Keratinocyte (primary cell): ENCODE data around the gene CTU1. TPM values are rescaled to one million over a fixed set of nuclear protein-coding genes. Genes with fewer than 3 reads are reported as not detected.

ENCODE experiments used
- DNase-seq: peaks from one replicate; pipeline ENCODE4 v3.0.0-alpha.2; 2011; ENCODE audit warnings: low read depth, missing footprints, low spot score
- FAIRE-seq: peaks from 2 replicates; lab custom pipeline; 2011; peaks lifted over from hg19 to GRCh38; lab: Jason Lieb, UNC
- H2AFZ ChIP-seq: 2 replicates; pipeline ENCODE4 v1.6.0; 2012; ENCODE audit warnings: low read length, control low read depth, inconsistent platforms; ENCODE audit not compliant: control insufficient read depth
- H3K27ac ChIP-seq: 2 replicates; pipeline ENCODE4 v1.5.1; 2011; ENCODE audit warnings: low read length; ENCODE audit not compliant: control insufficient read depth, insufficient read depth
- H3K27me3 ChIP-seq: 3 replicates; pipeline ENCODE4 v1.6.0; 2011; ENCODE audit warnings: low read length; ENCODE audit not compliant: control insufficient read depth, insufficient read depth; ENCODE audit errors: extremely low read depth
- H3K36me3 ChIP-seq, 2 experiments: 2 replicates in 1 of 2; 3 replicates in 1 of 2; pipeline ENCODE4 v1.5.1; 2011; ENCODE audit warnings: low read length in 2 of 2, mild to moderate bottlenecking in 1 of 2; ENCODE audit not compliant: control insufficient read depth in 2 of 2, insufficient read depth in 2 of 2; ENCODE audit errors: extremely low read depth in 1 of 2
- H3K4me1 ChIP-seq: 3 replicates; pipeline ENCODE4 v1.5.1; 2011; ENCODE audit warnings: low read length; ENCODE audit not compliant: control insufficient read depth, insufficient read depth; ENCODE audit errors: extremely low read depth
- H3K4me2 ChIP-seq: 3 replicates; pipeline ENCODE4 v1.6.0; 2011; ENCODE audit warnings: low read depth, low read length; ENCODE audit not compliant: control insufficient read depth, insufficient read depth; ENCODE audit errors: extremely low read depth
- H3K4me3 ChIP-seq, 3 experiments: fragments of 200-600 bp in 1 of 3; sonication (generic) in 1 of 3; 2 replicates in 2 of 3; 3 replicates in 1 of 3; pipeline ENCODE4 v1.5.1; 2011 to 2016; ENCODE audit warnings: low read length in 3 of 3, mild to moderate bottlenecking in 3 of 3, control low read depth in 2 of 3, inconsistent platforms in 1 of 3, low read depth in 1 of 3, mixed read lengths in 1 of 3, mixed run types in 1 of 3, moderate library complexity in 1 of 3; ENCODE audit not compliant: control insufficient read depth in 2 of 3, insufficient read depth in 2 of 3; ENCODE audit errors: extremely low read depth in 1 of 3
- H3K79me2 ChIP-seq: 2 replicates; pipeline ENCODE4 v1.6.0; 2012; ENCODE audit warnings: low read length; ENCODE audit not compliant: control insufficient read depth, insufficient read depth
- H3K9ac ChIP-seq: 3 replicates; pipeline ENCODE4 v1.6.0; 2011; ENCODE audit warnings: low read length; ENCODE audit not compliant: control insufficient read depth, insufficient read depth; ENCODE audit errors: extremely low read depth
- H3K9me1 ChIP-seq: 3 replicates; pipeline ENCODE4 v1.6.0; 2011; ENCODE audit warnings: low read length; ENCODE audit not compliant: control insufficient read depth, insufficient read depth; ENCODE audit errors: extremely low read depth
- H3K9me3 ChIP-seq: 2 replicates; pipeline ENCODE4 v1.5.1; 2012; ENCODE audit warnings: low read depth, low read length; ENCODE audit not compliant: control insufficient read depth
- H4K20me1 ChIP-seq: 3 replicates; pipeline ENCODE4 v1.6.0; 2011; ENCODE audit warnings: low read length; ENCODE audit not compliant: control insufficient read depth, insufficient read depth; ENCODE audit errors: extremely low read depth
- EZH2 ChIP-seq: IDR thresholded peaks from one replicate; pipeline ENCODE4 v1.6.1; 2012; ENCODE audit warnings: inconsistent platforms, mild to moderate bottlenecking, low read length, moderate library complexity
- dilution Hi-C: fragments of 300-500 bp; cut with MboI; formaldehyde crosslinking; loops from one replicate; pipeline ENCODE4 v1.7.0; 2020; ENCODE audit warnings: low sequenced_read_pairs; ENCODE audit not compliant: extremely low pct_ligation_motif_present
- polyA plus RNA-seq, 5 experiments: library from polyadenylated mRNA; depleted of rRNA in 3 of 5; stranded (reverse) in 3 of 5; stranded (forward) in 1 of 5; unstranded in 1 of 5; fragments of >200 nt; gene quantifications; 1 replicate in 1 of 5; 2 replicates in 3 of 5; 3 replicates in 1 of 5; pipeline versions ENCODE4 v1.2.1 to v1.2.3, GENCODE V29; 2011 to 2012; ENCODE audit warnings: missing spikeins in 2 of 5, low read depth in 1 of 5, low replicate concordance in 1 of 5
- TF ChIP-seq, protein P1 (sequence below), 3 experiments: IDR thresholded peaks in 1 of 3; conservative IDR thresholded peaks in 1 of 3; optimal IDR thresholded peaks in 1 of 3; 2 replicates in 2 of 3; 3 replicates in 1 of 3; pipeline versions ENCODE3 to v1.5.1; 2011; ENCODE audit warnings: low read length in 3 of 3, mild to moderate bottlenecking in 3 of 3, moderate library complexity in 2 of 3, control low read depth in 1 of 3, inconsistent platforms in 1 of 3; ENCODE audit not compliant: insufficient read depth in 2 of 3; ENCODE audit errors: extremely low read depth in 1 of 3

Gene CTU1
- polyA plus RNA-seq, 1 donor (not counting 4 experiments of a cell fraction or from before 2014, with no cell fraction given): 1.9 TPM

DNA sequence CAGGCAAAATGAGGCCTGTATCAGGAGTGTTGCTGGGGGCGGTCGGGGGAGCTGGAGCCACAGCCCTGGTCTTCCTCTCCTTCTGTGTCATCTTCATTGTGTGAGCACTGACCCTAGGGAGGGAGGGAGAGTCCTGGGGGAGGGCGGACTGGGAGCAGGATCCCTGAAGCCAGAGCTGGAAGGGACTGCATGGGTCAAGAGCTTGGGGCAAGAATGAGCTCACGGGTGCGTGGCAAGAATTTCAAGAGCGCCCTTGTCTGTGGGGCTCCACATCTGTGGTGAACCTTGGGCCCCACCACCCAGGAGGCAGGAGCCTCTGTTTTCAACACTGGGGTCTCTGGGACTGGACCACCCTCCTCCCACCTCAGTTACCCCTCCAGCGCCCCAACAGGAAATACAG lies 38.5 kb upstream of the CTU1 start:
- Histone ChIP-seq H3K4me1 (no peaks in the 10 kb centered on the region), H3K9me3 (no peaks in the 10 kb centered on the region), H3K27ac (no peak overlapping the region), H3K79me2 (no peaks in the 10 kb centered on the region), H3K4me2 (no peak overlapping the region), H3K36me3 (no peaks in the 10 kb centered on the region), H4K20me1 (no peaks in the 10 kb centered on the region), H3K27me3 (no peaks in the 10 kb centered on the region), H2AFZ (no peak overlapping the region), H3K4me3 (no peak overlapping the region), H3K9me1 (no peaks in the 10 kb centered on the region), H3K9ac (no peak overlapping the region)
- no peak for TF ChIP-seq EZH2
- TF ChIP-seq, protein P1, sequence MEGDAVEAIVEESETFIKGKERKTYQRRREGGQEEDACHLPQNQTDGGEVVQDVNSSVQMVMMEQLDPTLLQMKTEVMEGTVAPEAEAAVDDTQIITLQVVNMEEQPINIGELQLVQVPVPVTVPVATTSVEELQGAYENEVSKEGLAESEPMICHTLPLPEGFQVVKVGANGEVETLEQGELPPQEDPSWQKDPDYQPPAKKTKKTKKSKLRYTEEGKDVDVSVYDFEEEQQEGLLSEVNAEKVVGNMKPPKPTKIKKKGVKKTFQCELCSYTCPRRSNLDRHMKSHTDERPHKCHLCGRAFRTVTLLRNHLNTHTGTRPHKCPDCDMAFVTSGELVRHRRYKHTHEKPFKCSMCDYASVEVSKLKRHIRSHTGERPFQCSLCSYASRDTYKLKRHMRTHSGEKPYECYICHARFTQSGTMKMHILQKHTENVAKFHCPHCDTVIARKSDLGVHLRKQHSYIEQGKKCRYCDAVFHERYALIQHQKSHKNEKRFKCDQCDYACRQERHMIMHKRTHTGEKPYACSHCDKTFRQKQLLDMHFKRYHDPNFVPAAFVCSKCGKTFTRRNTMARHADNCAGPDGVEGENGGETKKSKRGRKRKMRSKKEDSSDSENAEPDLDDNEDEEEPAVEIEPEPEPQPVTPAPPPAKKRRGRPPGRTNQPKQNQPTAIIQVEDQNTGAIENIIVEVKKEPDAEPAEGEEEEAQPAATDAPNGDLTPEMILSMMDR (optimal IDR thresholded peaks at IDR 0.05 in 1 of 3, IDR thresholded peaks at IDR 0.05 in 1 of 3, conservative IDR thresholded peaks at IDR 0.05 in 1 of 3; ENCODE audit: extremely low read depth in 1 of 3, insufficient read depth in 2 of 3, low read length in 3 of 3): no peak
- dilution Hi-C loops: no loop called here
- FAIRE-seq (no peak), DNase-seq (no peak)

DNA sequence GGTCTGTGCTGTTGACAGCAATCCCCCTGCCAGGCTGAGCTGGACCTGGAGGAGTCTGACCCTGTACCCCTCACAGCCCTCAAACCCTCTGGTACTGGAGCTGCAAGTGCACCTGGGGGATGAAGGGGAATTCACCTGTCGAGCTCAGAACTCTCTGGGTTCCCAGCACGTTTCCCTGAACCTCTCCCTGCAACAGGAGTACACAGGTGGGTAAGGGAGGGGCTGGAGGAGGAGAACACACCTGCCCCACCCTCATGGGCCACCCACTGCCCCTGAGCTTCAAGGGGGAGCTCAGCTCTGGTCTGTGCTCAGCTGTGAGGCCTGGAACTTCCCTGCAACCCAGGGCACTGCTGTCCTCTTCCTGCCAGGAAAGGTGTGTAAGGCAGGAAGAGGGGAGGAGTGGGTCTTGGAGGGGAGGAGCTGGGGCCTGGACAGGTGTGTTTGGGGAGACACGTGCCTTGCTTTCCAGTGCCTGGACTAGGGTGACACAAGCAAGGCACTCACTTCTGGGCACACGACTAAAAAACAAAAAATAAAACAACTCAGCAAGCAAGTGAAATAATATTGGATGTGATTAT lies 37.8 kb upstream of the CTU1 start:
- Histone ChIP-seq H3K4me3 (no peak overlapping the region), H3K9me3 (no peaks in the 10 kb centered on the region), H3K9me1 (no peaks in the 10 kb centered on the region), H4K20me1 (no peaks in the 10 kb centered on the region), H3K36me3 (no peaks in the 10 kb centered on the region), H3K4me2 (no peak overlapping the region), H3K9ac (no peak overlapping the region), H3K79me2 (no peaks in the 10 kb centered on the region), H2AFZ (no peak overlapping the region), H3K27me3 (peaks cover 6% of the 10 kb centered on the region), H3K4me1 (no peaks in the 10 kb centered on the region), H3K27ac (no peak overlapping the region)
- DNase-seq: no peak
- TF ChIP-seq, protein P1 (optimal IDR thresholded peaks at IDR 0.05 in 1 of 3, IDR thresholded peaks at IDR 0.05 in 1 of 3, conservative IDR thresholded peaks at IDR 0.05 in 1 of 3; ENCODE audit: extremely low read depth in 1 of 3, insufficient read depth in 2 of 3, low read length in 3 of 3): no peak
- no peak for TF ChIP-seq EZH2
- dilution Hi-C loops: no loop called here
- FAIRE-seq: no peak
